ENCODE results near the gene TWNK. TPM values are rescaled to one million over a fixed set of nuclear protein-coding genes. Genes with fewer than 3 reads are reported as not detected.

TWNK gene
- total RNA-seq, 1 donor from 2014 or later = 14.7 TPM

DNA sequence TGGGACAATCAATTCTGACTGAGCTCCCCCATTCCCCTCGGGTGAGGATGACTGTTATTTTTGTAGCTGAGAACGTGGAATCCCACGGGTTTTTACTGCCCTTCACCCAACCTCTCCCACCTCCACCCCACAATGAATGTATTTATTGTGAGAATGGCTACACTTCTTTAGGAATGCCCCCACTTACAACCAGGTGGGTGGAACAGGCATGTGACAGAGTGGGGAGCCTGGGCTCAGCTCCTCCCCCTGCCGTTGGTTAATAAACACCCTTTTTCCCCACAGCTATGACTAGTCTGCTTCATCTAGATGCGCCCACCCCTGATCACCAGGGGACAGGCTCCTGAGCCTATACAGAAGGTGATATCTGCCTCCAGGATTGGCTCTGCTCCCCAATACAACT, 2.0 kb upstream of the TWNK start:
- no peaks in the 10 kb centered on the region for H3K27me3 ChIP-seq (ENCODE audit: control insufficient read depth, insufficient read depth, low read length)
- H3K4me3 ChIP-seq (ENCODE audit: low read depth, low read length) = no peak overlapping the region
- TF ChIP-seq, protein P1, sequence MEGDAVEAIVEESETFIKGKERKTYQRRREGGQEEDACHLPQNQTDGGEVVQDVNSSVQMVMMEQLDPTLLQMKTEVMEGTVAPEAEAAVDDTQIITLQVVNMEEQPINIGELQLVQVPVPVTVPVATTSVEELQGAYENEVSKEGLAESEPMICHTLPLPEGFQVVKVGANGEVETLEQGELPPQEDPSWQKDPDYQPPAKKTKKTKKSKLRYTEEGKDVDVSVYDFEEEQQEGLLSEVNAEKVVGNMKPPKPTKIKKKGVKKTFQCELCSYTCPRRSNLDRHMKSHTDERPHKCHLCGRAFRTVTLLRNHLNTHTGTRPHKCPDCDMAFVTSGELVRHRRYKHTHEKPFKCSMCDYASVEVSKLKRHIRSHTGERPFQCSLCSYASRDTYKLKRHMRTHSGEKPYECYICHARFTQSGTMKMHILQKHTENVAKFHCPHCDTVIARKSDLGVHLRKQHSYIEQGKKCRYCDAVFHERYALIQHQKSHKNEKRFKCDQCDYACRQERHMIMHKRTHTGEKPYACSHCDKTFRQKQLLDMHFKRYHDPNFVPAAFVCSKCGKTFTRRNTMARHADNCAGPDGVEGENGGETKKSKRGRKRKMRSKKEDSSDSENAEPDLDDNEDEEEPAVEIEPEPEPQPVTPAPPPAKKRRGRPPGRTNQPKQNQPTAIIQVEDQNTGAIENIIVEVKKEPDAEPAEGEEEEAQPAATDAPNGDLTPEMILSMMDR (IDR thresholded peaks at IDR 0.05; ENCODE audit: insufficient read depth, low read length, severe bottlenecking) = no peak
- DNase-seq (ENCODE audit: low read depth) (no peak), FAIRE-seq (no peak)
- peaks cover 14% of the 10 kb centered on the region for H3K36me3 ChIP-seq (ENCODE audit: control insufficient read depth, insufficient read depth, low read length)

DNA sequence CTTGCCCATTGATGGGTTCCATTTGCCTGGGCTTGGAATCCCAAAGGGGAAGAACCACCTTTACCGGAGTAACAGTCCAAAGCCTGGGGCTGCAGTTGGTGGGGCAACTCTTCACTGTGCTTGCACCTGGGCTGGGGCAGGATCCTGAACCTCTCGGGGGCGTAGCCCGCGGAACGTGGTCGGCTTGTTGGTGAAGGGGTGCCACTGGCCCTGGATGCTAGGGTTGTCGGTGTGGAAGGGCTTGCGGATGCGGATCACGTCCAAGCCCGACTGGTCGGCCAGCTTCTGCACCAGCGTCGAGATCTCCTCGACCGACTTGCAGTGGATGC, 756 bp upstream of the TWNK start:
- peak overlapping the region; percentile 89 for H3K4me3 ChIP-seq (ENCODE audit: low read depth, low read length)
- peaks cover 21% of the 10 kb centered on the region for H3K36me3 ChIP-seq (ENCODE audit: control insufficient read depth, insufficient read depth, low read length)
- no peak for DNase-seq (ENCODE audit: low read depth)
- H3K27me3 ChIP-seq (ENCODE audit: control insufficient read depth, insufficient read depth, low read length) = no peaks in the 10 kb centered on the region
- TF ChIP-seq, protein P1 (IDR thresholded peaks at IDR 0.05; ENCODE audit: insufficient read depth, low read length, severe bottlenecking) = no peak
- no peak for FAIRE-seq

DNA sequence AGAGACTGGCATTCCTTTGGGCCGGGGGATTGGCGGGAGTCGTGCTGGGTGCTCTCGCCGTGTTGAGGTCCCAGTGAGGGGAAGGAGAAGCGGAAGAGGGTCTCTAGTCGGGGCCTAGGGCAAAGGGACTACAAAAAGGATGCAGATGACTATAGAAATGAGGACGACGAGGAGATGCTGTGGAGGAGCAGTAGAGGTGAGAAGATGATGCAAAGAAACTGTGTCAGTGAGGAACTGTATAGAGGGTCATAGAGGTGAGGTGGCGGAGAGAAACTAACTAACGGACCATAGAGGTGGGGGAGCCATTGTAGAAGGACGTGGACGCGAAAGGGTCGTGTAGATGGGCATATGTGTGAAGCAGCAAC, 324 bp downstream of the TWNK start:
- peak overlapping the region; percentile 89 for H3K4me3 ChIP-seq (ENCODE audit: low read depth, low read length)
- no peaks in the 10 kb centered on the region for H3K27me3 ChIP-seq (ENCODE audit: control insufficient read depth, insufficient read depth, low read length)
- FAIRE-seq (no peak), DNase-seq (ENCODE audit: low read depth) (no peak)
- TF ChIP-seq, protein P1 (IDR thresholded peaks at IDR 0.05; ENCODE audit: insufficient read depth, low read length, severe bottlenecking) = no peak
- peaks cover 22% of the 10 kb centered on the region for H3K36me3 ChIP-seq (ENCODE audit: control insufficient read depth, insufficient read depth, low read length)

DNA sequence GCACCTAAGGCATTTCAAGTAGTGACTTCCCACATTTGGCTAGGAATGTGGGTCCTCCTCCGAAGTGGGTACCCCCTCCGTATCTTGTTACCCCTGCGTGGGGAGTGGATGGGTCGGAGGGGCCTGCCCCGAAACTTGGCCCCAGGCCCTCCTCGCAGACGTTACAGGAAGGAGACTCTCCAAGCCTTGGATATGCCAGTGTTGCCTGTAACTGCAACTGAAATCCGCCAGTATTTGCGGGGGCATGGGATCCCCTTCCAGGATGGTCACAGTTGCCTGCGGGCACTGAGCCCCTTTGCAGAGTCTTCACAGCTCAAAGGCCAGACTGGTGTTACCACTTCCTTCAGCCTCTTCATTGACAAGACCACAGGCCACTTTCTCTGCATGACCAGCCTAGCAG, 823 bp downstream of the TWNK start:
- TF ChIP-seq, protein P1 (IDR thresholded peaks at IDR 0.05; ENCODE audit: insufficient read depth, low read length, severe bottlenecking) = no peak
- FAIRE-seq = no peak
- peaks cover 17% of the 10 kb centered on the region for H3K36me3 ChIP-seq (ENCODE audit: control insufficient read depth, insufficient read depth, low read length)
- no peak for DNase-seq (ENCODE audit: low read depth)
- peak overlapping the region; percentile 89 for H3K4me3 ChIP-seq (ENCODE audit: low read depth, low read length)
- no peaks in the 10 kb centered on the region for H3K27me3 ChIP-seq (ENCODE audit: control insufficient read depth, insufficient read depth, low read length)

DNA sequence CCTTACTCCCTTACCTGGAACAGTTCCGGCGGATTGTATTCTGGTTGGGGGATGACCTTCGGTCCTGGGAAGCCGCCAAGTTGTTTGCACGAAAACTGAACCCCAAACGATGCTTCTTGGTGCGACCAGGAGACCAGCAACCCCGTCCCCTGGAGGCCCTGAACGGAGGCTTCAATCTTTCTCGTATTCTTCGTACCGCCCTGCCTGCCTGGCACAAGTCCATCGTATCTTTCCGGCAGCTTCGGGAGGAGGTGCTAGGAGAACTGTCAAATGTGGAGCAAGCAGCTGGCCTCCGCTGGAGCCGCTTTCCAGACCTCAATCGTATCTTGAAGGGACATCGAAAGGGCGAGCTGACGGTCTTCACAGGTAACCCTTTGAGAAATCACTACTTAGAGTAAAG, 1.7 kb downstream of the TWNK start:
- DNase-seq (ENCODE audit: low read depth) (no peak), FAIRE-seq (no peak)
- no peak overlapping the region for H3K4me3 ChIP-seq (ENCODE audit: low read depth, low read length)
- TF ChIP-seq, protein P1 (IDR thresholded peaks at IDR 0.05; ENCODE audit: insufficient read depth, low read length, severe bottlenecking) = no peak
- no peaks in the 10 kb centered on the region for H3K27me3 ChIP-seq (ENCODE audit: control insufficient read depth, insufficient read depth, low read length)
- H3K36me3 ChIP-seq (ENCODE audit: control insufficient read depth, insufficient read depth, low read length) = peaks cover 16% of the 10 kb centered on the region

DNA sequence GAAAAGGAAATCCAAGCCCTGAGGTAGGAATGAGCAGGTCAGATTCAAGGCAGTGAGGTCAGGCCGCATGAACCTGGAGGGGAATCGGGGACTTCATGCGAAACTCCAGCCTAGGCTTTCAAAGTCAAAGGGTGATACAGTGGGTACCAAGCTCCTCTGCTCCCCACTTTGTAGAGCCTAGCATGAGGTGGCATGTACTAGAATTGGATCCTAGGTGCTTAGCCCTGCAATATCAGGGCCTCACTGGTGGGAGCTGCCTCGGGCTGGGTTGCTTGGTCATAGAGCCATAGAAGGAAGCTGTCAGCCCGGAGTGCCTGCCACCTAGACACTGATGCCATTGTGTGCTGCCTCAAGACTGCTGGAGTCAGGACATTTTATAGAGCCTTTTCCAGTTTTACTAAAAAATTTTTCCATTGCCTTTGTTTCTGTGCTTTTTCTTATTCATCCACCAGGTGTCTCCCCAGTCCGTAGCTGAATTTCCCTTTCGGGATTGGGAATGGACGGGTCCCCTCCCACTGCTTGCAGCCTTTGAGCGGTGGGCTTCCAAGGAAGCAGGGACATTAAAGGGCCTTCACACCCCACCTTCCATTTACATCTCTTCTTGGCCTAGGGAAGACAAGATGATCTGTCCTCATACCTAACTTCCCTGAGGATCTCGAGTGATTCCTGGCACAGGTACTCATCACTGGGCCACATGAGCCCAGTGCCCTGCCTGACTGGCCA, 6.8 kb downstream of the TWNK start:
- FAIRE-seq (no peak), DNase-seq (ENCODE audit: low read depth) (no peak)
- H3K27me3 ChIP-seq (ENCODE audit: control insufficient read depth, insufficient read depth, low read length) = no peaks in the 10 kb centered on the region
- H3K36me3 ChIP-seq (ENCODE audit: control insufficient read depth, insufficient read depth, low read length) = peaks cover 17% of the 10 kb centered on the region
- H3K4me3 ChIP-seq (ENCODE audit: low read depth, low read length) = no peak overlapping the region
- TF ChIP-seq, protein P1 (IDR thresholded peaks at IDR 0.05; ENCODE audit: insufficient read depth, low read length, severe bottlenecking) = peak; percentile 63
